ENCODE measurements around the gene PITPNM3.

DNA sequence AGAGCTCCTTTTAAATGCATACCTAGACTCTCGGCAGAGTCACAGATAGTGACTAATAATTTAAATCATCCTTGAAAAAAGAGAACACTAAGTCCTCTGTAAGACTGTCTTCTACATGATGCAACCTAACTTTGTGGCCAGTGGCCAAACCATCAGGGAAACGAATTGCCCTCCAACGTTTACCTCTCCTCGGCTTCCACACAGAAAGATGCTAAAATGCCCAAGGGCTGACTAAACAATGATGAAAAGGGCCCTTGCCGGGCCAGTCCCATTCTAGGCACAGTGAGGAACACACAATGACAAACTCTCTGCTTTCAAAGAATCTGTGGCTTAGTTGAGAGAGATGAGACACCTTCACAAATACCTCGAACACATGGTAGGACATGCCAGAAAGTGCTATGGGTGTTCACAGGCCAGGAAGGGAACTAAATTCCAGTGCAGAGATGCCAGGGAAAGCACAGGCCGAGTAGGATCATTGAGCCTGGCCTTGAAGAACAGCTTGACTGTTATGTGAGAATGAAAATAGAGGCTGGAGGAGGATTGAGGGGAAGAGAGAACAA is 35.3 kb upstream of the PITPNM3 start:
- TF ChIP-seq POLR2A (IDR thresholded peaks at IDR 0.05; ENCODE audit: low read depth, low read length) (no peak), PAX5 (IDR thresholded peaks at IDR 0.05; ENCODE audit: insufficient read depth, low read length, severe bottlenecking) (no peak), POLR2AphosphoS5 (IDR thresholded peaks at IDR 0.05; ENCODE audit: low read depth, low read length) (no peak)
